Adrenal gland (tissue), 5 donors: Measurements from ENCODE around the gene OR12D2.

Experiments used
- CTCF ChIP-seq, 6 experiments: fragments of 450-650 bp in 4 of 6; fragments of 200-600 bp in 2 of 6; sonication (generic) in 1 of 6; IDR thresholded peaks; 1 replicate in 5 of 6; 2 replicates in 1 of 6; pipeline versions ENCODE4 v1.5.1 to v1.8.0; 2016 to 2021; ENCODE audit warnings: antibody characterized with exemption in 6 of 6, mild to moderate bottlenecking in 2 of 6, moderate library complexity in 1 of 6
- POLR2A ChIP-seq, 2 donors: fragments of 450-650 bp; IDR thresholded peaks; one replicate each; pipeline ENCODE4 v1.6.1; 2017; ENCODE audit warnings: antibody characterized with exemption in 2 of 2, mild to moderate bottlenecking in 2 of 2, moderate library complexity in 1 of 2
- donor health status: DM: no; HTN: no; CAD: no.

GRCh38 chr6:29439006-29439405 is 43.6 kb downstream of the OR12D2 start, which contains the start of gene OR10C1:
- TF ChIP-seq POLR2A (IDR thresholded peaks at IDR 0.05) (no peak), CTCF (IDR thresholded peaks at IDR 0.05) (no peak)
